Ovary (tissue), 9 donors: ENCODE measurements around the gene SHB. TPM values are rescaled to one million over a fixed set of nuclear protein-coding genes. Genes with fewer than 3 reads are reported as not detected.

Experiments
- DNase-seq, 5 donors: peaks; one replicate each; pipeline ENCODE4 v3.0.0-alpha.2; 2019 to 2020
- H3K27ac ChIP-seq, 2 donors: fragments of 200-600 bp; one replicate each; pipeline versions ENCODE4 v1.5.1 to v1.8.0; 2019 to 2022
- H3K27me3 ChIP-seq: fragments of 200-600 bp; one replicate; pipeline ENCODE4 v1.8.0; 2022
- H3K36me3 ChIP-seq: fragments of 200-600 bp; sonication (generic); one replicate; pipeline ENCODE4 v1.5.1; 2019
- H3K4me1 ChIP-seq: one replicate; pipeline ENCODE4 v1.8.1; 2013; ENCODE audit warnings: mild to moderate bottlenecking, moderate library complexity; ENCODE audit not compliant: insufficient read depth
- H3K4me3 ChIP-seq: fragments of 200-600 bp; sonication (generic); one replicate; pipeline ENCODE4 v1.5.1; 2017
- H3K9me3 ChIP-seq, 2 donors: fragments of 200-600 bp in 1 of 2; sonication (generic) in 1 of 2; one replicate each; pipeline versions ENCODE4 v1.5.1 to v1.8.1; 2013 to 2019; ENCODE audit warnings: mild to moderate bottlenecking in 1 of 2, moderate library complexity in 1 of 2
- CTCF ChIP-seq, 3 donors: fragments of 450-650 bp in 2 of 3; fragments of 200-600 bp in 1 of 3; IDR thresholded peaks; one replicate each; pipeline versions ENCODE4 v1.5.1 to v1.8.0; 2016 to 2022; ENCODE audit warnings: antibody characterized with exemption in 3 of 3, mild to moderate bottlenecking in 1 of 3
- EP300 ChIP-seq: sonication (generic); formaldehyde crosslinking; IDR thresholded peaks from one replicate; pipeline ENCODE4 v1.6.1; 2017; ENCODE audit warnings: antibody characterized with exemption
- POLR2A ChIP-seq: fragments of 450-650 bp; IDR thresholded peaks from one replicate; pipeline ENCODE4 v1.6.1; 2017; ENCODE audit warnings: antibody characterized with exemption, mild to moderate bottlenecking, moderate library complexity
- WGBS, 3 donors: extraction: QIAGEN DNeasy Blood & Tissue Kit in 1 of 3; methylation state at CpG; one replicate each; pipeline versions ENCODE4 v1.1.5 to v1.1.7; 2013 to 2017; 5-methylcytosine and 5-hydroxymethylcytosine counted together
- intact Hi-C, 4 donors: fragments of 100-400 bp; cut with DNase I; formaldehyde crosslinking; loops; one replicate each; pipeline versions ENCODE4 v1.11.0 to v1.15.1; 2022 to 2023
- polyA plus RNA-seq, 2 donors: library from polyadenylated mRNA; stranded (reverse); fragments of 200-250 nt in 1 of 2; fragments of 350-450 nt in 1 of 2; fragmentation: Illumina TruSeq in 1 of 2; extraction: RNeasy Lipid Tissue Mini Kit (QIAGEN cat#74804) in 1 of 2; gene quantifications; one replicate each; pipeline ENCODE4 v1.2.3, GENCODE V29; 2013 to 2014
- total RNA-seq, 7 donors: library from RNA; depleted of rRNA in 2 of 7; stranded (reverse); fragments of >200 nt in 2 of 7; fragmentation: NEBNext Ultra II Directional in 3 of 7; extraction: Animal tissue kit (Norgen Biotek cat#: 25700) in 3 of 7; gene quantifications; one replicate each; pipeline versions ENCODE4 v1.1.0 to v1.2.4, GENCODE V29; 2016 to 2023
- donor health status: DM: no; HTN: no; CAD: no; lungs with moderate emphysema.
- donor health status: DM: no; HTN: no; CAD: no.
- donor health status: Bipolar disorder and iron deficiency.
- donor health status: DM: yes; HTN: yes; CAD: no.
- donor health status: DM: no; HTN: no; CAD: no.
- donor health status: DM: yes; HTN: yes; CAD: no.

The SHB gene
- total and polyA plus RNA-seq, 9 donors, result 3.5 to 23.8 (median 9.0) TPM

DNA sequence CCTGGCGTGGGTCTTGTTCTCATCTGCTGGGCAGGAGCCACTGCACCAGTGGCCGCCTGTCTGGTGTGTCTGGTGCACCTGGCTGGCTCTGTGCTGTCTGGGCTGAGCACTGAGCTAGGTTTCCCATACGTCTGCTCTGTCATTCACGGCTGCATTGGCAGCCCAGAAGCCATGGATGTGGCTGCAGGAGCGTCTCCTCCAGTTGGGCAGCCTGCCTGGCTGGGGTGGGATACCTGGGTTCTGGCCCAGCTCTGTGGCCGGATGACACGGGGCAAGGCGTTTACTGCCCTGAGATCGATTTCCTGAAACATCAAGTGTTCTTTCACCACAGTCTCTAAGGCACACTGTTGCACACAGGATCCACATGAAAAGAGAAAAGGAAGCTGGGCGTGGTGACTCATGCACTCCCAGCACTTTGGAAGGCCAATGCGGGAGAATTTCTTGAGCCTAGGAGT lies 139.6 kb downstream of the SHB start:
- Histone ChIP-seq H3K27ac (no peak overlapping the region), H3K36me3 (no peaks in the 10 kb centered on the region), H3K27me3 (no peaks in the 10 kb centered on the region), H3K9me3 (no peaks in the 10 kb centered on the region), H3K4me3 (no peak overlapping the region), H3K4me1 (no peaks in the 10 kb centered on the region)
- intact Hi-C loops, result no loop called here
- 78 to 89% (median 85%) methylated on average over 11 of the region's 11 CpGs for WGBS, 3 donors
- no peak for TF ChIP-seq POLR2A
- TF ChIP-seq EP300, result no peak
- TF ChIP-seq CTCF (IDR thresholded peaks at IDR 0.05), result no peak
- no peak for DNase-seq

- no peak for DNase-seq
- H3K27me3 ChIP-seq, result no peaks in the 10 kb centered on the region
- H3K4me1 ChIP-seq, result no peaks in the 10 kb centered on the region
- intact Hi-C loops, result no loop called here
- H3K36me3 ChIP-seq, result no peaks in the 10 kb centered on the region
- TF ChIP-seq EP300 (no peak), POLR2A (no peak), CTCF (IDR thresholded peaks at IDR 0.05) (no peak)
- H3K9me3 ChIP-seq, result no peaks in the 10 kb centered on the region
- no peak overlapping the region for H3K27ac ChIP-seq
- no peak overlapping the region for H3K4me3 ChIP-seq
- WGBS, 3 donors, result 83 to 90% (median 87%) methylated on average over 16 to 20 of the region's 20 CpGs
Measured at GRCh38 chr9:37928552-37929430, 140.2 kb downstream of the SHB start.

GRCh38 chr9:37927601-37928551 lies 141.2 kb downstream of the SHB start:
- Histone ChIP-seq H3K4me1 (no peaks in the 10 kb centered on the region), H3K27me3 (no peaks in the 10 kb centered on the region), H3K4me3 (no peak overlapping the region), H3K36me3 (no peaks in the 10 kb centered on the region), H3K9me3 (no peaks in the 10 kb centered on the region), H3K27ac (no peak overlapping the region)
- 71 to 82% (median 80%) methylated on average over 13 of the region's 13 CpGs for WGBS, 3 donors
- no peak for TF ChIP-seq EP300
- no peak for TF ChIP-seq CTCF (IDR thresholded peaks at IDR 0.05)
- no peak for TF ChIP-seq POLR2A
- intact Hi-C loops, result no loop called here
- DNase-seq, result no peak

DNA sequence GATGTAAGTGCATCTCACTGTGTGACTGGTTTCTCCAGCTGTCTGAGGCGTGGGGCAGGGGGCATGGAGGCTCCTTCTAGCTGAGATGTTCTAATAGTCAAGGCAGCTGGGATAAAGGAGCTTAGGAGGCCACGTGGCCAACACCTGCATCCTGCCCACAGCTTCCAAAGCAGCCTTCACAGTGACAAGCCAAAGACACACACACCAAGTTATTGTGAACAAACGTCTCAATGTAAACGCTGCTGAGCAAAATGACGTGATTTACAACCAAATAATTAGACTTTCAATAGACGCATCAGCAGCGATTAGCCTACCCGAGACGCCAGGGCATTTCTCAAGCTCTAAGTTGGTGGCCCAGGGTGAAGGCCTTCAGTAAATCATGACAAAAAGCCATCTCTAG lies 141.9 kb downstream of the SHB start:
- H3K27ac ChIP-seq, result no peak overlapping the region
- no peak overlapping the region for H3K4me3 ChIP-seq
- DNase-seq, result no peak
- no peaks in the 10 kb centered on the region for H3K36me3 ChIP-seq
- H3K9me3 ChIP-seq, result no peaks in the 10 kb centered on the region
- H3K27me3 ChIP-seq, result no peaks in the 10 kb centered on the region
- intact Hi-C loops, result no loop called here
- WGBS, 3 donors, result 77 to 79% (median 78%) methylated on average over 9 of the region's 9 CpGs
- no peaks in the 10 kb centered on the region for H3K4me1 ChIP-seq
- TF ChIP-seq CTCF (IDR thresholded peaks at IDR 0.05), result no peak
- no peak for TF ChIP-seq POLR2A
- no peak for TF ChIP-seq EP300
